Motor neuron (in vitro differentiated cells): ENCODE measurements around the gene AGBL4. TPM values are rescaled to one million over a fixed set of nuclear protein-coding genes. Genes with fewer than 3 reads are reported as not detected.

Source experiments
- ATAC-seq, 8 experiments: fragments of 200-7000 bp; cut with Tn5 transposase; replicated peaks in 6 of 8; 2 replicates each; pipeline ENCODE4 v1.8.0; 2021; ENCODE audit warnings: mild to moderate bottlenecking in 8 of 8, moderate library complexity in 8 of 8
- H3K27ac ChIP-seq, 2 donors: fragments of 250-450 bp; sonication (Bioruptor Pico); 2 replicates each; pipeline ENCODE4 v1.9.0; 2021; ENCODE audit warnings: antibody characterized with exemption in 2 of 2, mild to moderate bottlenecking in 2 of 2, moderate library complexity in 1 of 2
- H3K4me1 ChIP-seq, 2 donors: fragments of 250-450 bp; sonication (Bioruptor Pico); replicated peaks in 1 of 2; 2 replicates each; pipeline ENCODE4 v1.6.1; 2021; ENCODE audit warnings: antibody characterized with exemption in 2 of 2, mild to moderate bottlenecking in 2 of 2, moderate library complexity in 1 of 2
- H3K4me3 ChIP-seq, 5 donors: fragments of 250-450 bp; sonication (Bioruptor Pico); 2 replicates each; pipeline ENCODE4 v1.9.0; 2021; ENCODE audit warnings: antibody characterized with exemption in 5 of 5, mild to moderate bottlenecking in 5 of 5, moderate library complexity in 4 of 5
- WGBS, 10 experiments: fragments of 450-650 bp; shearing (Covaris generic); methylation state at CpG; one replicate each; pipeline ENCODE4 v1.0.0; 2022; 5-methylcytosine and 5-hydroxymethylcytosine counted together
- in situ Hi-C, 9 experiments: fragments of 400-800 bp; cut with MboI; loops; one replicate each; pipeline ENCODE4 v1.15.0; 2021; ENCODE audit warnings: low sequenced_read_pairs in 9 of 9, low pct_unique_long_range_greater_than_20kb in 2 of 9; ENCODE audit not compliant: unreplicated experiment in 9 of 9
- total RNA-seq, 8 experiments: library from RNA; unstranded; fragments of 300-600 nt; gene quantifications; 2 replicates each; pipeline versions ENCODE4 v1.2.3 to v1.2.4, GENCODE V29; 2022

Gene AGBL4
- total RNA-seq, 8 experiments from 2014 or later: 0.10 to 4.5 (median 1.9) TPM

DNA sequence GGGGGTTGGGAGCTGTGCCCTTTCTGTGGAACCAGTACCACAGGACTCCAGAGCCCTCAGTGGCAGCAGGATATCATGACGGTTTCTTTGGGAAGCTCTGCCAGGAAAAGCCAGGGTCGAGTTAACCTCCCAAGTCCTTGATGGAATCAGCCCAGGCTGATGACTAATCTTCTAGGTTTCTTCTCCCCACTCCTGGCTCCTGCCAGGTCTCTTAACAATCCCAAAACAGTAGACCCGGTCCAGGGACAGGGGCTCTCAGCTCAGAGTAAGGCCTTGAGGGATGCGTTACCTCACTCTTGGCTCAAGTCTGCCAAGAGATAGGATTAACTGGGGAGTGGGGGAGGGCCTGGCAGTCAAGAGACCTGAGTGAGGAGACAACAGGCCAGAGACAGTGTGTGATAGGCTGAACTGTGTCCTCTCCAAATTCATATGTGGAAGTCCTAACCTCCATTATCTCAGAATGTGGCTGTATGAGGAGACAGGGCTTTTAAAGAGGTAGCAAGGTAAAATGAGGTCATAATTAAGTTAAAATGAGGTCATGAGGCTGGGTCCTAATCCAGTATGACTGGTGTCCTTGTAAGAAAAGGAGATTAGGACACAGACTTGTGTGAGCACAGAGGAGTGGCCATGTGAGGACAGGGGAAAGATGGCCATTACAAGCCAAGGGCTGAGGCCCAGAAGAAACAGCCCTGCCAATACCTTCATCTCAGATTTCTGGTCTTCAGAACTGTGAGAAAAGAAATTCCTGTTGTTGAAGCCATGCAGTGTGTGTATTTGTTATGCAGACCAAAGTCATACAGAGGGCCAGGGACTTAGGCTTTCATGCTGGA is 1342.1 kb downstream of the AGBL4 start:
- Histone ChIP-seq H3K27ac (no peak overlapping the region), H3K4me3 (no peak overlapping the region), H3K4me1 (peaks cover 54 to 80% of the 10 kb centered on the region in 2 donors)
- no peak for ATAC-seq
- in situ Hi-C loops: loop anchor here in 1 of 9 experiments (25.0 kb wide), 1 partner anchor 1656 kb away; no protein-coding TSS in a partner anchor
- 33 to 100% (median 80%) methylated on average over 1 to 4 of the region's 4 CpGs; no CpG with 5 or more reads in 5 of the 10 experiments for WGBS, 10 experiments

DNA sequence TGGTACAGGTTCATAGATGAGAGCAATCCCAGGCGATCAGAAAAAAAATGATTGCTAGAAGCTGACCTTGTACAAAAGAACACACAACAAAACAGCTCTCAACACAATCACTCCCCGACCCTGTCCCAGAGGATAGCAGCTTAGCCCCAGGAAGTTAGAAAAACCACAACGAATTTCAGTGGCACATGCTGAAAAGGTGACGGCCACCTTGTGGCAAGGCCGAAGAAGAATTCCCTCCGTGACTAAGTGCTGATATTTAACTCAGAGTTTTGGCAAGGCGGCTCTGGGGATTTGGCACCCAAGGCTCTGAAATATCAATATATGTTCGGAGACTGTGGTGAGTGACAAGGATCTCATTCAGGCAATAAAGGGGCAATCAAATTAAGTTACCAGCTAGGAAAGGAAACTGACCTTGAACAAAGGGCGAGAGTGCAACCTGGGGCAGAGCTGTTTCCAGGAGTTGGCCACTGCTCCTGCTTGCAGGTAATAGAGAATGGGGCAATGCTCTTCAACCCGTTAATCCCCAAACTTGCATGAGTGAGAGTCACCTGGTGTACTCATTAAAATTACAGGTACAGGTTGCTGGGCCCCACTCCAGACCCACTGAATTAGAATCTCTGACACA is 1343.2 kb downstream of the AGBL4 start:
- H3K27ac ChIP-seq: peak overlapping the region; percentile 11 to 48
- H3K4me1 ChIP-seq: peaks cover 55 to 75% of the 10 kb centered on the region in 2 donors
- peak in 3 of 8 experiments; percentile 3 to 13 (median 5) for ATAC-seq
- H3K4me3 ChIP-seq: no peak overlapping the region
- 0 to 82% (median 67%) methylated on average over 2 to 9 of the region's 10 CpGs; no CpG with 5 or more reads in 1 of the 10 experiments for WGBS, 10 experiments
- in situ Hi-C loops: loop anchor here in 1 of 9 experiments (25.0 kb wide), 1 partner anchor 1657 kb away; no protein-coding TSS in a partner anchor

DNA sequence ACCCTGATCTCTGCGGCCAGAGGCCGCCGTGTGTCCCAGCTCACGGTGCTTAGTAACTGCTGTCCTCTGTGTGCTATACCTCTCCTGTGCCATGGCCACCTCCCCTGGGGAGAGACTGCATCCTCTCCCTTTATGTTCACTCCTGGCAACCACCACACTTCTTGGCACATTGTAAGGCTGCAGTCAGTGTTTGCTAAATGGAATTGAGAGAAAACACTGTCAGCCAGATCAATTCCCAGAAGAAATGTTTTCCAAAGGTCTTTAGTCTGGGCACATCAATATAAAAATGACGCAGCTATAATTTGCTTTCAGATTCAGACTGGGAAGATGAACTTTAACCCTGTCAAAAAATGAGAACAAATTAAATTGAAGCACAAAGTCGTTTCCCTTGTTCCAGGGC is 1343.9 kb downstream of the AGBL4 start:
- Histone ChIP-seq H3K27ac (peak overlapping the region; percentile 11 to 48), H3K4me1 (peaks cover 55 to 74% of the 10 kb centered on the region in 2 donors), H3K4me3 (no peak overlapping the region)
- in situ Hi-C loops: loop anchor here in 1 of 9 experiments (25.0 kb wide), 1 partner anchor 1657 kb away; no protein-coding TSS in a partner anchor
- WGBS, 10 experiments: 19 to 80% (median 52%) methylated on average over 1 to 6 of the region's 6 CpGs; no CpG with 5 or more reads in 2 of the 10 experiments
- peak in 5 of 8 experiments; percentile 29 to 75 (median 42) for ATAC-seq

DNA sequence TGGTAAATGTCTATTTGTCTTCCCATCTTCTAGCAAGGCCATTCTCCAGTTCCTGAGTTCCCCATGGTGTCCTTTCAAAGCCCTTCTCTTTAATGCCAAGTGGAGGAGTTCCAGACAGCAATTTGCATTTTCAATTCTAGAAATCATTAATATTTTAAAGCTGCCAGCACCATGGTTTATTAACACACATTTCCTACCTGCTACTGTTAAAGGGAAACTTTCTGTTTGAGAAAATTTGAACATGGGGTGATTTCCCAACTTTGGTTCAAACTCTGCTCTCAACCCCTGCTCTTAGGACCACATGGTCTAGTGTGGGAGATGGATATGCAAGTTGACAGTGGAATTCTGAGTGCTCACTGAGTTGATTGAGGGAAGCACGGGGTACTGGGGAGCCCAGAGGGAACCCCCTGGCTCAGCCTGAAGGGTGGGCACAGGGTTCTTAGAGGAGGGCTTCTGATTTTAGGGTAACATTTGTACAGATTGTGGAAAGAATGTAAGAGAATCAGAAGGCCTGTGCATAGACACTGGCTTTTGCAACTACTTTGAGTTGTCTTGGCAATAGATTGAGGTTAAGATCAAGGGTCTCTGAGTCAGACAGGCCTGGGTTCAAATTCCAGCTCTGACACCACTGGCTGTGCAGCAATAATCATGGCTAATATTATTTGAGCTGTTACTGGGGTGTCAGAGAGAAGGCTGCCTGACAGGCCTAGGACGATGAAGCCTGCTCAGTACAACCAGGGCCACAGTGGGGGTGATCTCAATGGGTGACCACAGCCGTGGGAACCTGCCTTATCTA is 1344.8 kb downstream of the AGBL4 start:
- WGBS, 10 experiments: 40 to 94% (median 80%) methylated on average over 1 to 3 of the region's 3 CpGs; no CpG with 5 or more reads in 4 of the 10 experiments
- ATAC-seq: no peak
- in situ Hi-C loops: loop anchor here in 1 of 9 experiments (25.0 kb wide), 1 partner anchor 1658 kb away; no protein-coding TSS in a partner anchor

DNA sequence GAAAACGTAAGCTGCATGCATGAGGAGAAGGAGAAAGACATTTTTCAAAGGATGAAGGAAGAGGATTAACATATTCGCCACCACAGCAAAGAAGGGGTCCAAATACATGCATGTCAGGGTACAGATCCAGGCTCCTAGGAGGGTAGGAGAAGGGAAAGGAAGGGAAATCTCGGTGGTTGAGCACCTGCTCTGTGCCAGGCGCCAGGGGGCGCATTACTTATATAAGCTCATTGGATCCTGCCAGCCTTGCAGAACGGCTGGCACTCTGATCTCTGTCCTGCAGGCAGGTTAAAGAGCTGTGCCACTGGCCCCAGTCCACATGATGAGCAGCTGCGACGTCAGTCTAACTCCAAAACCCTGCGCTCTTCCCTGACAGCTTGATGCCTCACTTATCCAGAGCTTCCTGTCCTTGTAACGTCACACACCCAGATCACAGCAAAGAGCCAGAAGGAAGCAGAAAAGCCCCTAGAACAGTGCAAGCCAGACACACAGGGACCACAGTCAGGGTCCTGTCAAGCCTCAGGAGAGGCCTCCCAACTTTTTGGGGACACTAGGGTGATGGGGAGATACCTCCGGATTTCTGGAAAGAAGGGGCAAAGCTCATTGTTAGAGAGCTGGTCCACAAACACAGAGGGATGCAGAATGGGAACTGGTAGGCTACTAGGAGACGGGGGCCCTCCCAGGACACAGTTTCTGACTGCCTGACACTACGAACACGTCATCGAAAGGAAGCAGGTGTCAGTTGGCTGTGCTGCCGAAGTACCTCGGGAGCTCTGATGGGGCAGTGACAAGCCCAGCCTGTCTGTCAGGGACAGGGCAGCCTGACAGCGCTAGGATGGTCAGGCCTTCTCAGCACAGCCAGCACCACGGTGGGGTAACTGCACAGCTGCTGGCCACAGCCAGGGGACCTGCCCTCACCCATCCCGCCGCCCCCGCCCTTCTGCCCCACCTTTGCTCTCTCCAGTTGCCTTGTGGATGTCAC is 1346.2 kb downstream of the AGBL4 start:
- peaks cover 42 to 56% of the 10 kb centered on the region in 2 donors for H3K4me1 ChIP-seq
- in situ Hi-C loops: loop anchor here in 1 of 9 experiments (25.0 kb wide), 1 partner anchor 1660 kb away; no protein-coding TSS in a partner anchor
- H3K27ac ChIP-seq: no peak overlapping the region
- 0 to 100% (median 33%) methylated on average over 1 to 18 of the region's 22 CpGs; no CpG with 5 or more reads in 1 of the 10 experiments for WGBS, 10 experiments
- ATAC-seq: peak; percentile 69 to 91 (median 76)
- no peak overlapping the region for H3K4me3 ChIP-seq

More for the DNA sequence above, 1344.8 kb downstream of the AGBL4 start:
- Histone ChIP-seq H3K27ac (peak overlapping the region; percentile 11 to 48), H3K4me1 (peaks cover 49 to 66% of the 10 kb centered on the region in 2 donors), H3K4me3 (no peak overlapping the region)

DNA sequence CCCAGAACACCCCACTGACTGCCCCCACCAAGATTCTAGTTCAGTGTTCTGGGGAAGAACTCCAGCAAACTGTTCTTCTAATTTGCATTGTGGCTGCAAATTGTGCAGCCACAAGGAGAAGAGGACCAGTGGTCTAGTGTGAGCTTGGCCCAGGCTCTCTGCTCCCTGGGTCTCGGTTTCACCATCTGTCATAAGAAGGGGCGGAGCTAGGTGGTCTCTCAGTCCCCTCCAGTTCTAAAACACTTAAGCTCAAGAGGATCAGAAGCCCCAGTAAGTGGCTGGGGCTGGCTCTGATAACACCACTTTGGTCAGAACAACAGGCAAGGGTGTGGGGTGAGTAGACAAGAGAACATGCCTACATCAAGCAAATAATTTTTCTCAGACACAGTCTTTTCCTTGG is 1346.9 kb downstream of the AGBL4 start:
- ATAC-seq: no peak

DNA sequence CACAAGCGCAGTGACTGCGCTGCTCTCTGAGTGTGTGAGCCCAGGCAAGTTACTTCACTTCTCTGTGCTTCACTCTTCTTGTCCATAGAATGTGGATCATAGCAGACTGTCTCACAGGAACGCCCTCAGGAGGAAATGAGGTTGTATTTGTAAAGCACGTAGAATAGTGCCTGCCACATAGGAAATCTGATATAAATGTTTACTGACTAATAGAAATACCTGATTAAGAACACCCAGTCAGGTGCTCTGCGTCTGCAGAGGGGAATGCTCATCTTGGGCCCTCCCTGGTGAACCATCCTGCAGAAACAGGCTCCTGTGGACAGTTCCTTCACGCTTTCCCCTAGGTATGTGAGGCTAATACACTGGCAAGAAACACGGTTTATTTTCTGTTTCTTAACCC is 1347.4 kb downstream of the AGBL4 start:
- in situ Hi-C loops: loop anchor here in 1 of 9 experiments (25.0 kb wide), 1 partner anchor 1661 kb away; no protein-coding TSS in a partner anchor
- Histone ChIP-seq H3K4me3 (no peak overlapping the region), H3K27ac (no peak overlapping the region), H3K4me1 (peaks cover 54 to 60% of the 10 kb centered on the region in 2 donors)
- ATAC-seq: no peak
- WGBS, 10 experiments: 70 to 100% (median 84%) methylated on average over 1 to 7 of the region's 7 CpGs

More for the DNA sequence above, 1346.9 kb downstream of the AGBL4 start:
- Histone ChIP-seq H3K27ac (no peak overlapping the region), H3K4me1 (peaks cover 50 to 60% of the 10 kb centered on the region in 2 donors), H3K4me3 (no peak overlapping the region)
- in situ Hi-C loops: loop anchor here in 1 of 9 experiments (25.0 kb wide), 1 partner anchor 1660 kb away; no protein-coding TSS in a partner anchor
- WGBS, 10 experiments: 39 to 80% (median 72%) methylated on average over 1 to 2 of the region's 2 CpGs; no CpG with 5 or more reads in 7 of the 10 experiments

DNA sequence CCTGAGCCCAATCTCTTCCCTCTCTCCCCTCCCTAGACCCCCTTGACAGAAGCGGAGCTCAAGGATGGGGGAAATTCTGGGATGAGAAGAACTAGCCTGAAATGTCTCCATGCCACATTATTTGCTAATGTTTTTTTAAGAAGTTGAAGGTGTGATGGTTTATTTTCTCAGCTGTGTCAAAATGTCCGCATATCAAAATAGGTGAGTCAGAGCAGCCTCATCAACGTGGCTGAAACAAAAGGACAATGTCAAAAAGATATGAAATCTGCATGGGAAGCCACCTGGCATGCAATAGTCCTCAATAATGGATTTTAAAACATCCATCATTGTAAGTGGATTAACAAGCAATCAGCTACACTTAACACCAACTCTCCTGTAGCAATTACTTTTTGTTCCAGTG is 1348.5 kb downstream of the AGBL4 start:
- Histone ChIP-seq H3K27ac (no peak overlapping the region), H3K4me1 (peaks cover 57 to 64% of the 10 kb centered on the region in 2 donors), H3K4me3 (no peak overlapping the region)
- in situ Hi-C loops: loop anchor here in 1 of 9 experiments (25.0 kb wide), 1 partner anchor 1662 kb away; no protein-coding TSS in a partner anchor
- ATAC-seq: no peak
- WGBS, 10 experiments: 34 to 81% (median 69%) methylated on average over 1 to 3 of the region's 3 CpGs; no CpG with 5 or more reads in 2 of the 10 experiments

DNA sequence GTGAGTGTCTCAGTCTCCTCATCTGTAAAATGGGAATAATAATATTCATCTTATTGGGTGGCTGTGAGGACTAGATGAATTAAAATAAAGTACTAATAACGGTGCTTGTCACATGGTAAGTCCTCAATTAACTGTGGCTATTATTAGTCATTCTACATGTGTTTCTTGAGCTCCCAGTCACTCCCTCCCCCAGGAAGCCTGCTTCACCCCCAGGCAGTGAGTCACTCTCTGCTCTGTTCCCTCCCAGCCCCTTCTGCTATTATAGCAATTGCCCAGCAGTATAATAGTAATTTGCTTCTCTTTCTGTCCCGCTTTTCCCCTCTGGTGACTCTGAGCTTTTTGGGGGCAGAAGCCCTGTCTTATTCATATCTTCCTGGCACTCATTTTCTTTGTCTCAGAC is 1349.1 kb downstream of the AGBL4 start:
- H3K4me3 ChIP-seq: no peak overlapping the region
- in situ Hi-C loops: loop anchor here in 1 of 9 experiments (25.0 kb wide), 1 partner anchor 1663 kb away; no protein-coding TSS in a partner anchor
- 0 to 100% (median 72%) methylated on average over 1 to 2 of the region's 2 CpGs; no CpG with 5 or more reads in 6 of the 10 experiments for WGBS, 10 experiments

DNA sequence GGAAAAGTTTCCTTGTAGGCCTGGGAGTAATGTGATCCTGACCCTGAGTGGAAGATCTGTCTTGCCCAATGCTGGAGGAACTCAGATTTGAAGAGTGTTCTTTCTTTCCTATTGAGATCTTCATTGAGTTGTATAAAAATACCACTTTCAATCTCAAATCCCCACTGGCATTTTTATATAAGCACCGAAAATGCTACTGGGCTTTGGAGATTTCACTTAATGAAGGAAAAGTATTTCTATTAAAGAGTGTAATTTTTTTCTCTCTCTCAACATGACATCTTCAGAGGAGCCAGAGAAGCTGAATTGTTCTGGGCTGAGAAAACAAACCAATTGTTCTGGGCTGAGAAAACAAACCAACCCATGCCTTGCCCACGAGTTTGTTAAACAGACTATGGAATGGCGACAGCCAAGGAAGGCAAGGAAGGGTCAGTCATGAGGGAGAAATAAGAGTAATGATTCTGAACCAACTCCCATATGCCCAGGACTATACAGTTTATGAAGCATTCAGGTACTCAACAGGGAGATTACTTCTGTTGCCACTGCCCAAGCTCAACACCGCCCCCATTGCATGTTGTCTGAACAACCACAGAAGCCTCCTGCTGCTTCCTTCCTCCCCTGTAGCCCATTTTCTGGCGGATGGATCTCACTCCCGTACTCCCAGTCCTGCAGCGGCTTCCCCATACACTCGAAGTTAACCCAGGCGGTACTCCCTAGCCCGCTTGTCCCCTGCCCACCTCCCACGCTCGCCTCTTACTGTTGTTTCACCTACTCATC is 1350.2 kb downstream of the AGBL4 start:
- WGBS, 10 experiments: 45 to 85% (median 71%) methylated on average over 1 to 12 of the region's 12 CpGs; no CpG with 5 or more reads in 1 of the 10 experiments
- Histone ChIP-seq H3K4me1 (peaks cover 42 to 64% of the 10 kb centered on the region in 2 donors), H3K4me3 (no peak overlapping the region), H3K27ac (no peak overlapping the region)
- in situ Hi-C loops: no loop called here
- ATAC-seq: no peak

More for the DNA sequence above, 1349.1 kb downstream of the AGBL4 start:
- Histone ChIP-seq H3K27ac (no peak overlapping the region), H3K4me1 (peaks cover 51 to 64% of the 10 kb centered on the region in 2 donors)
- ATAC-seq: peak in 2 of 8 experiments; percentile 76
